Stimulated activated CD8-positive, alpha-beta memory T cell treated with anti-CD3 and anti-CD28 coated beads, Interleukin-4, amount 100 ng/mL, for 24 hours (primary cell): ENCODE results near the gene MMP25.
"Not testable (repeated sequence)": the region's sequence is repeated elsewhere in the genome, so short reads cannot be mapped to it uniquely, and the experiment has no call there.

ENCODE experiments used
- DNase-seq: peaks from one replicate; pipeline ENCODE4 v3.0.0-alpha.2; 2020; ENCODE audit warnings: low read depth

The MMP25 gene

DNA sequence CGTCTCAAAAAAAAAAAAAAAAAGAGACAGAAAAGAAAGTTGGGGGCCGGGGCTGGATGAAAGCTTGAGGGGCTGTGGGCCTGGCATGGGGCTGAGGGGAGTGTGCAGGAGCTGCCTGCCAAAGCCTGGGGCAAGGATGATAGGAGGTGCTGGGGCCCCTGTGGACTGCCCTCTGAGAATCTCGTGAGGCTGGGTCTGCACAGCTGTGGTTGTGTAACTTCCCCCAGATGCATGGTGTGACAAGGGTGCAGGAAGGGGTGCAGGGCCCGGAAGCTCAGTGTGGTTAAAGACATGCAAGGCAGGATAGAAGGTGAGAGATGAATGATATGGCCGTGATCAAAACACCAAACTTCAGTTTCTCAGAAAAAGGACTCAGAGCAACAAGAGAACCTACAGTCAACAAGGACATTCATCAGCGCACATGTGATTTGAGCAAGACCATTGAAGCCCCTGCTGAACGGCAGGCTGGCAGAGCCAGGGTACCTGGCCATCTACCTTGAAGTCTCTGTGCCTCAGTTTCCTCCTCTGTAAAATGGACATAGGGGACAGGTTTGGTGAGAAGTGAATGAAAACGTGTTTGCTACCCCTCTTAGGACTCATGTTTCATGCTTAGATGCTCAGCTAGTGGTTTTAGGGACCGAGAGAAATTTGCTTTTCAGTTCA, 28.6 kb downstream of the MMP25 start:
- peak; percentile 68 for DNase-seq

DNA sequence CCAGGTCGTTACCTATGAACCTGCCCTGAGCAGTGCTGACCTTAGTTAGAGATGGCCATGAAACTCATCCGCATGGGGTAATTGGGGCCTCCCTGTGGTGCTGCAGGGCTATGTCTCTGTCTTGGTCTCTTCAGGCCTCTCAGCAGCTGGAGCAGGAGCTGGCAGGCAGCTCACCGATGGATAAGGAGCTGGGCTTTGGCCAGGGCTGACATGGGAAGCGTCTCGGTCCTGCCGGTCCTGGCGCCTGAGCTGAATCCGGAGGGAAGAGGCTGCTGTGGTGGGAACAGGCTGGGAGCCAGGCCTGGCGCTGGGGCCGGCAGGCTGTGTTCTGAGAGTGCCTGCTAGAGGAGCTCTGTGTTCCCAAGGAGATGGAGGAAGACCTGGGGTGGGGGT, 29.2 kb downstream of the MMP25 start:
- no peak for DNase-seq

GRCh38 chr16:3075946-3076345, 29.6 kb downstream of the MMP25 start:
- not testable (repeated sequence) for DNase-seq

DNA sequence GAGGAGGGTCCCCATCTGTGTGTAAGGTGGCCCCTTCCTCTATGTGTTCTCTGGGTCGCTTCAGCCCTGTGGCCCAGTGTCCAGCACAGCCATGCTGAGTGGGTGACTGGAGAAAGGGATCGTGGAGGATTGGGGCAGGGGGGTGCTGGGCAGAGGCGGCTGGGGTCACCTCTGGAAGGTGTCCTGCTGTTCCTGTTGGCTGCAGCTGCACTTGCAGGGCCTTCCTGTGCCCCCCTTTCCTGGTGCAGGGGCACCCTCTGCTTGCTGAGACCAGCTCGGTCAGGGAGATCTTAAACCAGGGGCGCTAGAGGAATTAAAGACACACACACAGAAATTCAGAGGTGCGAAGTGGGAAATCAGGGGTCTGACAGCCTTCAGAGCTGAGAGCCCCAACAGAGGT, 30.2 kb downstream of the MMP25 start:
- no peak for DNase-seq

GRCh38 chr16:3080024-3080423, 33.7 kb downstream of the MMP25 start:
- no peak for DNase-seq

DNA sequence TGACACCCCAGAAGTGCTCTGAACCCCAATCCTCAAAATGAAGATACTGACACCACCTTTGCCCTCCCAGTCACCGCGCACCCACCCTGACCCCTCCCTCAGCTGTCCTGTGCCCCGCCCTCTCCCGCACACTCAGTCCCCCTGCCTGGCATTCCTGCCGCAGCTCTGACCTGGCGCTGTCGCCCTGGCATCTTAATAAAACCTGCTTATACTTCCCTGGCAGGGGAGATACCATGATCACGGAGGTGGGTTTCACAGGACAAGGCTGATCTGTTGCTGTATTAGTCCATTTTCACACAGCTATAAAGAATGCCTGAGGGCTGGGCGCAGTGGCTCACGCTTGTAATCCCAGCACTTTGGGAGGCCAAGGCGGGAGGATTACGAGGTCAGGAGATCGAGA, 35.6 kb downstream of the MMP25 start:
- DNase-seq: not testable (repeated sequence)

DNA sequence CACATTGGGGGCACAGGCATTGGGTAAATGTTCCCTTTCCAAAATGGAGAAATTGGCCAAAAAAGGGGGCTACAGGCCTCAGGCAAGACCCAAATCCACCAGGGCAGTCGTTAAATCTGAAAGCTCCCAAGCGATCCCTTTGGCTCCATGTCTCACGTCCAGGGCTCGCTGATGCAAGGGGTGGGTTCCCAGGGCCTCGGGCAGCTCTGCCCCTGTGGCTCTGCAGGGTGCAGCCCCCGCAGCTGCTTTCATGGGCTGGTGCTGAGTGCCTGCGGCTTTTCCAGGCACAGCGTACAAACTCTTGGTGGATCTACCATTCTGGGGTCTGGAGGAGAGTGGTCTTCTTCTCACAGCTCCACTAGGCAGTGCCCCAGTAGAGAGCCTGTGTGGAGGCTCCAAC, 37.0 kb downstream of the MMP25 start:
- DNase-seq: not testable (repeated sequence)

GRCh38 chr16:3084491-3084890, 38.1 kb downstream of the MMP25 start:
- DNase-seq: no peak

DNA sequence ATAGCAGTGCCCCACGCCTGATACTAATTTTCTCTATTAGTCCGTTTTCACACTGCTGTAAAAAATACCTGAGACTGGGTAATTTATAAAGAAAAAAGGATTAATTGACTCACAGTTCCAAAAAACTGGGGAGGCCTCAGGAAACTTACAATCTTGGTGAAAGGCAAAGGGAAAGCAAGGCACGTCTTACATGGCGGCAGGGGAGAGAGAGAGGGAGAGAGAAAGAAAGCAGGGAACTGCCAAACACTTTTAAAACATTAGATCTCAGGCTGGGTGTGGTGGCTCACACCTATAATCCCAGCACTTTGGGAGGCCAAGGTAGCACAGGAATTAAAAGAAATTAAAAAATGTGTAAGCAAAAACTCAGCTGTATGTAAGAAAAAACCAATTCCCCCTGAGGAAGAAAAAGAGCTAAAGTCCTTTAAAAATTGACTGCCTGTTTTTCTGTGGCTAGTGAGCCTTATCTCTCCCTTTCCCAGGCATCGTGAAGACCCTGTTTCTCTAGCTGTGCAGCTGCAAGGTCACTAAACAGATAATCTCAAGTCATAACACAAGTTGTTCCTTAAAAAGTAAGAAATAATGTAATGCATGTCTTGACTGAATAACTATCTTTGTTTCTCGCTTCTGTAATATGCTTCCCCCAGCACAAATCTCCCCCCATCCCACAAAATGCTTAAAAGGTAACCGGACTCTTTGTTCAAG, 38.8 kb downstream of the MMP25 start:
- no peak for DNase-seq

GRCh38 chr16:3085868-3086595, 39.7 kb downstream of the MMP25 start:
- no peak for DNase-seq

DNA sequence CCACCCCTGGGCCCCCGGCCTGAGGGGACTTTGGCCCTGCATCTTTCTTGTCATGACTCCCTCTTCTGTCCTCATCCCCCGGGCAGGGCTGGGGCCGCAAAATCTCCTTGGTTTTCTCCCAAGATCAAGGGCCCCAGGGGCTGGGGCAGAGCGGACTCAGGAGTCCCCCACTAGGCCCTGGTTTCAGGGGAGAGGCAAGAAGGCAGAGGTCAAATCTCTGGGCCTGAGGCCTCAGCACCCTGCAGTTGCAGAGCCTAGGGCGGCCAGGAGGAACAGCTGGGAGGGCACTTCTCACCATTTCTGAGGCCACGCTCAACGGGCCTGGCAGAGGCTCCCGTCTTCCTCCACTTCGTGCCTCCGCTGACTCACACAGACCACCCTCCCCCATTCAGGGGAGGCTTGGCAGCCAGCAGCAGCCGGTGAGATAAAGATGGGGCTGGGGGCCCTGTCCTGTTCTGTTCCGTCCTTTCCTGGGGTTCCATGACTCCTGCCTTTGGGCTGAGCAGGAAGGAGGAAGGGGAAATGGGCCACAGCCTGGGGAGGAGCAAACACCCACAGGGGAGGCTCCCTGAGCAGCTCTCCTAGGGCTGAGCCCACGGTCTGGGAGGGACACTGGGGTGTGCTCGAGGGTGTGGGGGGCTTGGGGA, 40.4 kb downstream of the MMP25 start:
- DNase-seq: no peak

DNA sequence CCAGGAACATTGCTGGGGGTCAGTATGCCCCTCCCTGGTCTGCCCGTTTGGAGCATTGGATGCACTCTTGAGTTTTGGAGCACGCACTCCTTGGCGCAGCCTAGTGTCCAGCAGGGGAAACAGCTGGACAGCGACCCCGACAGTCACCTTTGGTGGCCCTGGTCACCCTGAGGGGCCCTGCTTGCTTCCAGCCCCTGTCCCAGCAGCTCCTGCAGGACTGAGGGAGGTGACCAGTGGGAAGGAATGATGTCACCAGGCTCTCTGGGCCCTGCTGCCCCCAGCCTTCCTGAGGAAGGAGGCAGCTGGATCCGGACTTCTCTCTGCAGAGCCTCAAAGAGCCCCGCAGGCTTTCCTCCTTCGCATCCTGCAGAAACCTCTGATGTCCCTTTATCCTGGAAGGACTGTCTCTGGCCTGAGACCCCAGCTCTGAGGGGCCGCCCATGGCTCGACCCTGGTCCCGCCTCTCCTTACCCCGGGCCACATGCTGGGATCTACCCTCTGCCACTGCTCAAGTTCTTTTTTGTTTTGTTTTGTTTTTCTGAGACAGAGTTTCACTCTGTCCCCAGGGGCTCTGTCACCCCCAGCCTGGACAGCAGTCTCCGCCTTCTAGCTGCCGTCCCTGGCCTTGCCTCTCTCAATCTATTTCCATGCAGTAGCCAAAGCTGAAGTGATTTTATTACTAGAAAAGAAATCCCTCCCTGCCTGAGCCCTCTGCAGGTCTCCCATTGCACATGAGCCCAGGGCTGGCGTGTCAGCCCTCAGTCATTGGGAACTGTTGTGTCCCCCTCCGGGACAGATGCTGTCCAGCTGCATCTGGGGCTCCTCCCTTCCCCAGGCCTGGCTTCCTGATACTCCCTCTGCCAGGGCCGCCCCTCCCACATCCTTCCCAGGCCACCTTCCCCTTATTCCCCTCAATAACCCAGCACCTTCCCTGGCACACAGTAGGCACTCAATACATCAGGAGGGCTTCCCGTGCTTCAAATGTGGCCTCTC, 41.2 kb downstream of the MMP25 start:
- no peak for DNase-seq

- no peak for DNase-seq
These were observed 42.1 kb downstream of the MMP25 start for GRCh38 chr16:3088450-3088849.

GRCh38 chr16:3088925-3089716, 42.8 kb downstream of the MMP25 start:
- no peak for DNase-seq

GRCh38 chr16:3089717-3090592, 43.6 kb downstream of the MMP25 start:
- no peak for DNase-seq

DNA sequence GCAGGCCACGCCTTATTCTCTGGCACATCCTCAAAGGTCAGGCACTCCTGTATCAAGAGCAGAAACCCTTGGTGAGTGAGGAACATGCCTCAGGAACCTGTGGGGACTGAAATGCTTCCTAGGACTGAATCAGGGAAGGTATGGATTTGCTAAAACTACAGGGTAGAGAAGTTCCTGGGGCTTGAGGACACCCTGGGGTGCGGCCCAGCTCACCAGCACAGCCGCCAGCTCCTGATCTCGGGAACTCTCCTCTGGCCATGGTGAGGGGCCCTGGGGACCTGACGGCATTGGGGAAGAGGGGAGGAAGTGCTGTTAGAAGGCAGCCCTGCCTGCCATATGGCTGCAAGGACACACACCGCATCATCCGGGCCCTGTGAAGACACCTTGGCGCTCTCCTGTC, 45.2 kb downstream of the MMP25 start:
- no peak for DNase-seq

DNA sequence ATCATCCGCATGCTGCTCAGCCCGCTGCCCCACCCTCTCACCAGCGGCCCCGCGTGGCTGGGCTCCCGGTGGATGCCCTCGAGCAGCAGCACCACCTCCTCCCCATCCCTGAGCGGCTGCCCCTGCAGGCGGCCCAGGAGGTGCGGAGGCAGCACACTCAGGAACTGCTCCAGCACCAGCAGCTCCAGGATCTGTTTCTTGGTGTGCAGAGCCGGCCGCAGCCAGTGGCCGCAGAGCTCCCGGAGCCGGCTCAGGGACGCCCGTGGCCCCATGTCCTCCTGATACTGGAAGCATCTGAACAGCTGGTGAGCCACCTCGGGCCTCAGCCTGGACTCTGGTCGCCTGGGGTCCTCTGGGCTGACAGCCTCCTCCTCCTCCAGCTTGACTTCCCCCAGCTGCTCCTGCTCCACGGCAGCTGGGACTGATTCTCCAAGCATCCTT, 46.2 kb downstream of the MMP25 start:
- DNase-seq: no peak

DNA sequence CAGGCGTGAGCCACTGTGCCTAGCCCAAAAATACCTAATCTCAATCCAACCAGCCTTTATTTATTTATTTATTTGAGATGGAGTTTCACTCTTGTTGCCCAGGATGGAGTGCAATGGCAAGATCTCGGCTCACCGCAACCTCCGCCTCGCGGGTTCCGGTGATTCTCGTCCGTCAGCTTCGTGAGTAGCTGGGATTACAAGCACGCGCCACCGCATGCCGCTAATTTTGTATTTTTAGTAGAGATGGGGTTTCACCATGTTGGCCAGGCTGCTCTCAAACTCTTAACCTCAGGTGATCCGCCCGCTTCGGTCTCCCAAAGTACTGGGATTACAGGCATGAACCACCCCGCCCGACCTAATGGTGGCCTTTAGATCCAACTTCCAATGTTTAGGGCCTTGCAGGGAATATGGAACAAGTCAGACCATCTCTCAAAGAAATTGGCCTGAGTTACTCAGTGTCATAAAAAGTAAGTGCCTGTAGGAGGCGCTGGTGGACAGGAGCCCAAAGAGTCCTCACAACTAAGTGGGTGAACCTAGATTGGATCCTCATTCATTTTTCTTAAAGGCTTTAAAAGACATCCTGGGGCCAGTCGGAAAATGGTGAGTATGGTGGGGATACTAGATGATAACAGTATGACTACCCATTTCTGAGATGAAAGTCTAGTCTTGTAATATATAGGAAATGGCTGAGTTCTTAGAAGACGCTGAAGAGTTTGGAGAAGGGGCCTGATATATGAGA, 48.1 kb downstream of the MMP25 start:
- no peak for DNase-seq

- peak; percentile 37 for DNase-seq
These were observed 49.5 kb downstream of the MMP25 start for GRCh38 chr16:3095869-3096268.
